Measurements from ENCODE around the gene TEX10.

DNA sequence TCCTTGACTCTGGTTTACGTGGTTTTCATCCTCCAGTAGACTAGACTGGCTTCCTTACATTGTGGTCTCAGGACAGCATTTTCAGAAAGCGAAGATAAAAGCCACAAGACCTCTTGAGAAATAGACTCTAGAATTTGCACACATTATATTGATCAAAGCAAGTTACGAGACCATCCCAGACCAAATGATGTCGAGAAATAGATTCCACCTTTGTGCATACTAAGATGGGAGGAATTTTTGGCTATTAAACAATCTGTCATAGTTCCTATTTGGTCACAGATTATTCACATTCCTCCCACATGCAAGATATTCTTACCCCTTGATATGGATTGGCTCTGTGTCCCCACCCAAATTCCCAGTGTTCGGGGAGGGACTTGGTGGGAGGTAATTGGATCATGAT lies 65.6 kb downstream of the TEX10 start:
- no peak for TF ChIP-seq GATA2 (IDR thresholded peaks at IDR 0.05; ENCODE audit: low read depth, low read length)
- no peak for TF ChIP-seq GATA3 (IDR thresholded peaks at IDR 0.05; ENCODE audit: low read depth, low read length)
